Inflammatory macrophage treated with lipopolysaccharide for 1 hour (primary cell): ENCODE data around the gene NDN.
A peak's percentile ranks its signal among the peaks of the same experiment; 100 is the strongest.
"Not testable (repeated sequence)": the region's sequence is repeated elsewhere in the genome, so short reads cannot be mapped to it uniquely, and the experiment has no call there.

Experiments
- DNase-seq, 2 donors: peaks; one replicate each; pipeline ENCODE4 v3.0.0-alpha.2; 2020 to 2022

The NDN gene

GRCh38 chr15:23687143-23687470 is at the start of gene NDN:
NDN (minus strand) TSS chr15:23687305; CDS start chr15:23687217, 88 bp downstream.
- DNase-seq = peak in 1 of 2 donors; percentile 4

- DNase-seq = no peak
Observed at GRCh38 chr15:23736033-23736673, 49.0 kb upstream of the NDN start.

GRCh38 chr15:23734862-23735261 is 47.8 kb upstream of the NDN start:
- DNase-seq = no peak

- DNase-seq = not testable (repeated sequence)
Observed at GRCh38 chr15:23713874-23714656, 27.0 kb upstream of the NDN start.

GRCh38 chr15:23708332-23708731 is 21.2 kb upstream of the NDN start:
- no peak for DNase-seq

- no peak for DNase-seq
Observed at GRCh38 chr15:23695282-23695681, 8.2 kb upstream of the NDN start.

GRCh38 chr15:23694592-23694991 is 7.5 kb upstream of the NDN start:
- DNase-seq = no peak

GRCh38 chr15:23690450-23690852 is 3.3 kb upstream of the NDN start:
- no peak for DNase-seq

- DNase-seq = no peak
Observed at GRCh38 chr15:23690015-23690414, 2.9 kb upstream of the NDN start.

GRCh38 chr15:23686466-23687142 is 501 bp downstream of the NDN start:
- no peak for DNase-seq

GRCh38 chr15:23671481-23671880 is 15.6 kb downstream of the NDN start:
- no peak for DNase-seq

- no peak for DNase-seq
Observed at GRCh38 chr15:23670970-23671369, 16.1 kb downstream of the NDN start.

- no peak for DNase-seq
Observed at GRCh38 chr15:23663232-23663631, 23.9 kb downstream of the NDN start.

- DNase-seq = no peak
Observed at GRCh38 chr15:23648920-23649515, 38.1 kb downstream of the NDN start.

GRCh38 chr15:23647421-23648370 is 39.4 kb downstream of the NDN start, which contains the start of gene MAGEL2:
MAGEL2 (minus strand) TSS chr15:23647867; CDS start chr15:23647742, 125 bp downstream.
- DNase-seq = no peak

GRCh38 chr15:23647001-23647295 is 40.2 kb downstream of the NDN start:
- DNase-seq = no peak

GRCh38 chr15:23646165-23647000 is 40.7 kb downstream of the NDN start:
- DNase-seq = no peak

GRCh38 chr15:23645371-23646164 is 41.5 kb downstream of the NDN start:
- DNase-seq = no peak

GRCh38 chr15:23644829-23645228 is 42.3 kb downstream of the NDN start:
- DNase-seq = no peak

- DNase-seq = peak; percentile 17 to 58
Observed at GRCh38 chr15:23642413-23643044, 44.6 kb downstream of the NDN start.
